ENCODE measurements around the gene PARD3B.

Gene PARD3B

GRCh38 chr2:205130111-205130829 is 585.0 kb downstream of the PARD3B start:
- Histone ChIP-seq H3K4me3 (replicated peaks; ENCODE audit: insufficient read depth, low read length) (no peak overlapping the region), H3K27me3 (ENCODE audit: insufficient read depth, poor library complexity, severe bottlenecking) (no peaks in the 10 kb centered on the region), H3K27ac (replicated peaks) (no peak overlapping the region)
- no peak for DNase-seq (ENCODE audit: low read depth in 1 of 2, low spot score in 1 of 2)
- no peak for TF ChIP-seq POLR2AphosphoS5 (IDR thresholded peaks at IDR 0.05; ENCODE audit: low read depth)

- H3K4me3 ChIP-seq (replicated peaks; ENCODE audit: insufficient read depth, low read length): no peak overlapping the region
- no peak overlapping the region for H3K27ac ChIP-seq (replicated peaks)
- DNase-seq (ENCODE audit: low read depth in 1 of 2, low spot score in 1 of 2): no peak
- TF ChIP-seq REST (IDR thresholded peaks at IDR 0.05; ENCODE audit: insufficient replicate concordance, low read depth) (no peak), SPI1 (IDR thresholded peaks at IDR 0.05; ENCODE audit: borderline replicate concordance, low read depth) (no peak), POLR2AphosphoS5 (IDR thresholded peaks at IDR 0.05; ENCODE audit: low read depth) (no peak), GABPA (IDR thresholded peaks at IDR 0.05; ENCODE audit: low read depth) (no peak), CTCF (IDR thresholded peaks at IDR 0.05; ENCODE audit: insufficient read depth, low read length) (no peak)
- no peaks in the 10 kb centered on the region for H3K27me3 ChIP-seq (ENCODE audit: insufficient read depth, poor library complexity, severe bottlenecking)
These were observed 588.3 kb downstream of the PARD3B start for GRCh38 chr2:205133544-205133943.

GRCh38 chr2:205138735-205139134 is 593.5 kb downstream of the PARD3B start:
- DNase-seq (ENCODE audit: low read depth in 1 of 2, low spot score in 1 of 2): no peak
- H3K27me3 ChIP-seq (ENCODE audit: insufficient read depth, poor library complexity, severe bottlenecking): no peaks in the 10 kb centered on the region
- no peak overlapping the region for H3K27ac ChIP-seq (replicated peaks)
- TF ChIP-seq CTCF (IDR thresholded peaks at IDR 0.05; ENCODE audit: insufficient read depth, low read length): no peak
- TF ChIP-seq SPI1 (IDR thresholded peaks at IDR 0.05; ENCODE audit: borderline replicate concordance, low read depth): no peak
- TF ChIP-seq GABPA (IDR thresholded peaks at IDR 0.05; ENCODE audit: low read depth): no peak
- no peak for TF ChIP-seq POLR2AphosphoS5 (IDR thresholded peaks at IDR 0.05; ENCODE audit: low read depth)
- H3K4me3 ChIP-seq (replicated peaks; ENCODE audit: insufficient read depth, low read length): no peak overlapping the region

- H3K4me3 ChIP-seq (replicated peaks; ENCODE audit: insufficient read depth, low read length): no peak overlapping the region
- H3K27ac ChIP-seq (replicated peaks): no peak overlapping the region
- H3K27me3 ChIP-seq (ENCODE audit: insufficient read depth, poor library complexity, severe bottlenecking): no peaks in the 10 kb centered on the region
- TF ChIP-seq POLR2AphosphoS5 (IDR thresholded peaks at IDR 0.05; ENCODE audit: low read depth): no peak
- no peak for TF ChIP-seq REST (IDR thresholded peaks at IDR 0.05; ENCODE audit: insufficient replicate concordance, low read depth)
- no peak for DNase-seq (ENCODE audit: low read depth in 1 of 2, low spot score in 1 of 2)
These were observed 594.7 kb downstream of the PARD3B start for GRCh38 chr2:205139822-205140463.
